Right lobe of liver (tissue), 6 donors: ENCODE results near the gene AFDN. TPM values are rescaled to one million over a fixed set of nuclear protein-coding genes. Genes with fewer than 3 reads are reported as not detected.

ENCODE experiments used
- ATAC-seq, 4 donors: fragments of 200-7000 bp; cut with Tn5 transposase; one replicate each; pipeline ENCODE4 v1.9.1; 2020; ENCODE audit warnings: mild to moderate bottlenecking in 4 of 4, moderate library complexity in 4 of 4
- DNase-seq, 3 donors: peaks; one replicate each; pipeline ENCODE4 v3.0.0-alpha.2; 2020
- H3K27ac ChIP-seq, 3 donors: fragments of 200-600 bp; one replicate each; pipeline ENCODE4 v1.8.0; 2022
- H3K27me3 ChIP-seq, 2 donors: fragments of 200-600 bp; one replicate each; pipeline ENCODE4 v1.8.0; 2022
- H3K36me3 ChIP-seq, 4 donors: fragments of 200-600 bp; sonication (generic) in 1 of 4; one replicate each; pipeline versions ENCODE4 v1.5.1 to v1.8.0; 2017 to 2022; ENCODE audit warnings: control low read depth in 1 of 4
- H3K4me1 ChIP-seq, 4 donors: fragments of 200-600 bp; sonication (generic) in 1 of 4; one replicate each; pipeline versions ENCODE4 v1.5.1 to v1.8.0; 2017 to 2022; ENCODE audit warnings: control low read depth in 1 of 4
- H3K4me3 ChIP-seq, 3 donors: fragments of 200-600 bp; one replicate each; pipeline ENCODE4 v1.8.0; 2022
- H3K9me3 ChIP-seq, 4 donors: fragments of 200-600 bp; sonication (generic) in 1 of 4; one replicate each; pipeline versions ENCODE4 v1.5.1 to v1.8.0; 2017 to 2022; ENCODE audit warnings: control low read depth in 1 of 4
- POLR2A ChIP-seq: fragments of 450-650 bp; IDR thresholded peaks from one replicate; pipeline ENCODE4 v1.6.1; 2017; ENCODE audit warnings: antibody characterized with exemption, mild to moderate bottlenecking
- WGBS: methylation state at CpG from one replicate; pipeline ENCODE4 v1.1.6; 2018; ENCODE audit warnings: low coverage, low lambda C conversion rate; ENCODE audit not compliant: insufficient coverage; ENCODE audit errors: missing lambda C conversion rate; 5-methylcytosine and 5-hydroxymethylcytosine counted together
- intact Hi-C, 2 donors: fragments of 100-400 bp; cut with DNase I; formaldehyde crosslinking; loops; one replicate each; pipeline versions ENCODE4 v1.11.2 to v1.14.1; 2022
- total RNA-seq, 6 experiments: library from RNA; depleted of rRNA in 2 of 6; stranded (reverse); fragments of >200 nt in 2 of 6; fragmentation: NEBNext Ultra II Directional in 3 of 6; extraction: Animal tissue kit (Norgen Biotek cat#: 25700) in 3 of 6; gene quantifications; one replicate each; pipeline versions ENCODE4 v1.1.0 to v1.2.4, GENCODE V29; 2016 to 2023
- TF ChIP-seq, protein P1 (sequence below), 4 donors: fragments of 200-600 bp in 3 of 4; fragments of 450-650 bp in 1 of 4; IDR thresholded peaks; one replicate each; pipeline versions ENCODE4 v1.5.1 to v1.8.0; 2016 to 2022; ENCODE audit warnings: antibody characterized with exemption in 4 of 4, mild to moderate bottlenecking in 2 of 4
- donor health status: DM: no; HTN: yes; CAD: no.
- donor health status: DM: no; HTN: no; CAD: no.
- donor health status: DM: no; HTN: no; CAD: no.
- donor health status: DM: no; HTN: yes; CAD: no.
- donor health status: DM: no; HTN: yes; CAD: no.

The AFDN gene
- total RNA-seq, 6 experiments from 2014 or later = 77.0 to 106 (median 85.5) TPM

DNA sequence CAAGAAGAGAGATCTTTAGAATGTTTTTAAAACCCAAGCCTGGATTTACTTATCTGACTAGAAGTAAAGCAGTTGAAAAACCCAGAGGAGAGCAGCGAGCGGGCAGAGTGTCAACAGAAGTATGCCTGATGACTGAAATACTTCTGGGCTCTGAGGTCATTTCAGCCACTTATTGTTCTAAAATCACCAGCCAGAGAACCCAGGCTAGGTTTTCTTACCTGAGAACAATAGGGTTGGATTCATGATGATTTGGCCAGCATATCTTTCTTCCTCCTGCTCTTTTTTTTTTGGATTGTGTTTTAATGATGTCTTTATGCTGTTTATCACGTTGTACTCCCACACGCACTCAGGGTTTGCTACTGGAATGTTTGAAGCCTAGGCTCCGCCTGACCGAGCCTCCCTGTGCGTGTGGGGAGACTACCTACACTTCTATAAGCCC lies 107.7 kb downstream of the AFDN start:
- H3K27me3 ChIP-seq = no peaks in the 10 kb centered on the region
- no peaks in the 10 kb centered on the region for H3K9me3 ChIP-seq
- ATAC-seq (peak; percentile 23 to 57 (median 42)), DNase-seq (no peak)
- peak overlapping the region; percentile 52 to 90 (median 89) for H3K27ac ChIP-seq
- TF ChIP-seq, protein P1, sequence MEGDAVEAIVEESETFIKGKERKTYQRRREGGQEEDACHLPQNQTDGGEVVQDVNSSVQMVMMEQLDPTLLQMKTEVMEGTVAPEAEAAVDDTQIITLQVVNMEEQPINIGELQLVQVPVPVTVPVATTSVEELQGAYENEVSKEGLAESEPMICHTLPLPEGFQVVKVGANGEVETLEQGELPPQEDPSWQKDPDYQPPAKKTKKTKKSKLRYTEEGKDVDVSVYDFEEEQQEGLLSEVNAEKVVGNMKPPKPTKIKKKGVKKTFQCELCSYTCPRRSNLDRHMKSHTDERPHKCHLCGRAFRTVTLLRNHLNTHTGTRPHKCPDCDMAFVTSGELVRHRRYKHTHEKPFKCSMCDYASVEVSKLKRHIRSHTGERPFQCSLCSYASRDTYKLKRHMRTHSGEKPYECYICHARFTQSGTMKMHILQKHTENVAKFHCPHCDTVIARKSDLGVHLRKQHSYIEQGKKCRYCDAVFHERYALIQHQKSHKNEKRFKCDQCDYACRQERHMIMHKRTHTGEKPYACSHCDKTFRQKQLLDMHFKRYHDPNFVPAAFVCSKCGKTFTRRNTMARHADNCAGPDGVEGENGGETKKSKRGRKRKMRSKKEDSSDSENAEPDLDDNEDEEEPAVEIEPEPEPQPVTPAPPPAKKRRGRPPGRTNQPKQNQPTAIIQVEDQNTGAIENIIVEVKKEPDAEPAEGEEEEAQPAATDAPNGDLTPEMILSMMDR (IDR thresholded peaks at IDR 0.05) = no peak
- WGBS = 55% methylated on average over 7 of the region's 7 CpGs
- intact Hi-C loops = no loop called here
- peak overlapping the region in 1 of 3 donors; percentile 50 for H3K4me3 ChIP-seq
- H3K36me3 ChIP-seq = peaks cover 0 to 5% (median 0%) of the 10 kb centered on the region in 4 donors
- peaks cover 0 to 31% (median 4%) of the 10 kb centered on the region in 4 donors for H3K4me1 ChIP-seq

DNA sequence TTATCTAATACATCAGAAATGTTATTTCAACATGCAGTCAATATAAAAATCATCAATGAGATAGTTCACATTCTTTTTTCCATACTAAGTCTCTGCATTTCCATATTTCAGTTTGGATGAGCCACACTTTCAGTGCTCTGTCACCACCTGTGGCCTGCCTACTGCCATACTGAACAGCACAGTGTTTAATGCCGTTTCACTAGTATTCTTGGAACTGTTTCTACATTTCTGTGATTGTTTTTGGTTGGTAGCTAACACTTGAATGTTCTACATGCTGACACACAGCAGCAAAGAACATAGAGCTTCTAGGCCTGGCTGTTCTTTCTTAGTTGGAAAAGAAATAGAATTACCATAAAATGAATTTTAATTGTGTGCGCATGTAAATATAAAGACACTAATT lies 109.3 kb downstream of the AFDN start:
- H3K36me3 ChIP-seq = peaks cover 0 to 5% (median 0%) of the 10 kb centered on the region in 4 donors

DNA sequence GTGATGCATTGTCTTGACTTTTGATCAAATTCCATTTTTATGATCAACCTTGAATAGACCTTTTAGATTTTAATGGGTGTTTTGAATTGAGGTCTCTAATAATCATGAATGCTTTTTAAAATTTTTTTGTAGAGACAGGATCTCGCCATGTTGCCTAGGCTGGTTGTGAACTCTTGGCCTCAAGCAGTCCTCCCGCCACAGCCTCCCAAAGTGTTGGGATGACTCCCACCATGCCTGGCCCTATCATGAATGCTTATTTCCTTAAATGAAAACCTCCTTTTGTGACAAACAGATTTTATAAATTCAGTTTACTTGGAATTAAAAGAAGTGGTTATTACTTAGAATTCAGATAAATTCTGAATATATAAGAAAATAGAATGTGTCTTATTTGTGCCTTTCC lies 110.6 kb downstream of the AFDN start:
- Histone ChIP-seq H3K36me3 (peaks cover 0 to 5% (median 0%) of the 10 kb centered on the region in 4 donors), H3K9me3 (no peaks in the 10 kb centered on the region), H3K27ac (no peak overlapping the region), H3K4me3 (no peak overlapping the region), H3K4me1 (peaks cover 0 to 23% (median 0%) of the 10 kb centered on the region in 4 donors), H3K27me3 (no peaks in the 10 kb centered on the region)
- DNase-seq (no peak), ATAC-seq (no peak)
- WGBS = 88% methylated on average over 2 of the region's 2 CpGs
- intact Hi-C loops = no loop called here
- TF ChIP-seq POLR2A = no peak
- TF ChIP-seq, protein P1 (IDR thresholded peaks at IDR 0.05) = no peak

More for the DNA sequence above, 109.3 kb downstream of the AFDN start:
- 81% methylated on average over 2 of the region's 2 CpGs for WGBS
- no peaks in the 10 kb centered on the region for H3K27me3 ChIP-seq
- peaks cover 0 to 31% (median 4%) of the 10 kb centered on the region in 4 donors for H3K4me1 ChIP-seq
- no peak overlapping the region for H3K4me3 ChIP-seq
- DNase-seq (no peak), ATAC-seq (no peak)
- no peak overlapping the region for H3K27ac ChIP-seq
- H3K9me3 ChIP-seq = no peaks in the 10 kb centered on the region
- intact Hi-C loops = no loop called here
- no peak for TF ChIP-seq POLR2A
- TF ChIP-seq, protein P1 (IDR thresholded peaks at IDR 0.05) = no peak

DNA sequence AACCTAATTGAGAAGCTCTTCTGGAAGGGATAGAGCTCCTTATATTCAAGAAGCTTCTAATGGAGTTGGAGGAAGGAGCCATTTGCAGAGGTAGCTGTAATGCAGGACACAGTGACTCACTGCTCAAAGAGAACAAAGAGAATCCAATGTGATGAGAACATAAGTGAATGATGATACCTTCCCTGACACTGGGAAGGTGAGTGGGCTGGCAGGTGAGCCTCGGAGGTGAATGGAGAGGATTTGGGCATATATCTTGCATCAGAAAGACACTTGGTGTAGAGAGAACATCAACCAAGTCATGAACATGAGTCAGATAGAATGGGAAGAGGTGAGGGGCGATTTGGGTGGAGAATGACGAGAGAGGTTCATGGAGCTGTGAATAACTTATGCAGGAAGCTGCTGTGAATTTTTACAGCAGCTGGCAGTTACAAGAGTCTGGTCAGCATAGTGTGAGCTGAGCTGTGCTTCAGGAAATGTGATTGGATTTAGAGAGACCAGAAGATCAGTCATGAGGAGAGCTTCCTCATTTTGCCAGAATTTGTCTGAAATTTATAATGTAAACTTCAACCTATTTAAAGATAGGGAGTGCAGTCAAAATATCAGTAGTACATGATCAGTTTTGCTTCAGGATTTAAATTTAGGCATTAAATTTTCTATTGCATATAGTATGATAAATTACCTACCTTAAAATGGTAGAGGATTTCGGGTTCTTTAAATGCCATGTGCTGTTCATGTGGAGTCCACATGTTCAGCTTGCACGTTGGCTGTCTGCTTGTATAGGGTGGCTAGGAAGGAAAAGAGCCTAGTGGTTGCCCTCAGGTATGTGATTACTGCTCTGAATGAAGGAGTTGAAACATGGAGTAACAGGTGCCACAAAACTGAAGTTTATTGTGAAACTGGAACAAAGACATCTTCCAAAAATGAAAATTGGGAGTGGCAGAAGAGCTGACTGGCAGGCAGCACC lies 111.5 kb downstream of the AFDN start:
- H3K36me3 ChIP-seq = peaks cover 0 to 10% (median 2%) of the 10 kb centered on the region in 4 donors
- H3K27ac ChIP-seq = no peak overlapping the region
- no peaks in the 10 kb centered on the region for H3K27me3 ChIP-seq
- TF ChIP-seq, protein P1 (IDR thresholded peaks at IDR 0.05) = no peak
- TF ChIP-seq POLR2A = no peak
- intact Hi-C loops = no loop called here
- ATAC-seq (no peak), DNase-seq (no peak)
- no peak overlapping the region for H3K4me3 ChIP-seq
- no peaks in the 10 kb centered on the region for H3K9me3 ChIP-seq
- H3K4me1 ChIP-seq = peaks cover 0 to 22% (median 0%) of the 10 kb centered on the region in 4 donors
- 63% methylated on average over 5 of the region's 5 CpGs for WGBS
